GM19035 (cell line): ENCODE results near the gene TIGD3.

Experiments
- ATAC-seq: cut with Tn5 transposase; IDR thresholded peaks from one replicate; pipeline ENCODE4 v1.9.1; 2021; ENCODE audit not compliant: unreplicated experiment

The TIGD3 gene

GRCh38 chr11:65354265-65355012 lies at the start of gene TIGD3:
TSS of gene TIGD3 (plus strand) at chr11:65354751. CDS start at chr11:65355809, 1,058 bp downstream.
- ATAC-seq, result peak; percentile 86

GRCh38 chr11:65305501-65306268 lies 48.9 kb upstream of the TIGD3 start:
- no peak for ATAC-seq

- ATAC-seq, result no peak
Measured at GRCh38 chr11:65307298-65308229, 47.0 kb upstream of the TIGD3 start.

GRCh38 chr11:65308281-65308891 lies 46.2 kb upstream of the TIGD3 start:
- no peak for ATAC-seq

GRCh38 chr11:65309006-65309405 lies 45.5 kb upstream of the TIGD3 start:
- no peak for ATAC-seq

GRCh38 chr11:65310215-65310614 lies 44.3 kb upstream of the TIGD3 start:
- no peak for ATAC-seq

- ATAC-seq, result no peak
Measured at GRCh38 chr11:65310736-65311135, 43.8 kb upstream of the TIGD3 start.

GRCh38 chr11:65311170-65311678 lies 43.3 kb upstream of the TIGD3 start:
- ATAC-seq, result no peak

GRCh38 chr11:65314501-65315203 lies 39.9 kb upstream of the TIGD3 start, which contains the start of gene CDC42EP2:
TSS of gene CDC42EP2 (plus strand) at chr11:65314866. CDS start at chr11:65320899, 6,033 bp downstream.
- ATAC-seq, result peak; percentile 76

GRCh38 chr11:65315204-65315865 lies 39.2 kb upstream of the TIGD3 start:
- ATAC-seq, result peak; percentile 50

- ATAC-seq, result no peak
Measured at GRCh38 chr11:65315866-65316226, 38.7 kb upstream of the TIGD3 start.

GRCh38 chr11:65316227-65317024 lies 38.1 kb upstream of the TIGD3 start:
- ATAC-seq, result no peak

GRCh38 chr11:65317025-65317786 lies 37.3 kb upstream of the TIGD3 start:
- ATAC-seq, result no peak

GRCh38 chr11:65320386-65321075 lies 34.0 kb upstream of the TIGD3 start:
- no peak for ATAC-seq

- no peak for ATAC-seq
Measured at GRCh38 chr11:65321076-65321475, 33.5 kb upstream of the TIGD3 start.

- ATAC-seq, result no peak
Measured at GRCh38 chr11:65321828-65322485, 32.6 kb upstream of the TIGD3 start.

GRCh38 chr11:65323813-65324212 lies 30.7 kb upstream of the TIGD3 start:
- ATAC-seq, result no peak
